GM19193 (cell line): ENCODE results near the gene NADK2.

ENCODE experiments used
- POLR2A ChIP-seq: IDR thresholded peaks from 4 replicates; pipeline ENCODE4 v1.6.1; 2011; ENCODE audit not compliant: insufficient read depth, insufficient read length; ENCODE audit errors: extremely low read depth

NADK2 gene

GRCh38 chr5:36241631-36242533, at the start of gene NADK2:
TSS of gene NADK2 (minus strand) at chr5:36241925. CDS start at chr5:36241798, 127 bp downstream.
- peak; percentile 66 for TF ChIP-seq POLR2A

GRCh38 chr5:36285837-36286615, 44.3 kb upstream of the NADK2 start:
- no peak for TF ChIP-seq POLR2A

- no peak for TF ChIP-seq POLR2A
Measured at GRCh38 chr5:36281626-36282025, 39.9 kb upstream of the NADK2 start.

GRCh38 chr5:36279054-36279698, 37.5 kb upstream of the NADK2 start:
- no peak for TF ChIP-seq POLR2A

GRCh38 chr5:36277521-36278176, 35.9 kb upstream of the NADK2 start:
- TF ChIP-seq POLR2A, result no peak

- no peak for TF ChIP-seq POLR2A
Measured at GRCh38 chr5:36276864-36277263, 35.1 kb upstream of the NADK2 start.

- no peak for TF ChIP-seq POLR2A
Measured at GRCh38 chr5:36273809-36274526, 32.2 kb upstream of the NADK2 start.

GRCh38 chr5:36272136-36272690, 30.5 kb upstream of the NADK2 start:
- no peak for TF ChIP-seq POLR2A

- no peak for TF ChIP-seq POLR2A
Measured at GRCh38 chr5:36270876-36271575, 29.3 kb upstream of the NADK2 start.

GRCh38 chr5:36270175-36270574, 28.4 kb upstream of the NADK2 start:
- TF ChIP-seq POLR2A, result no peak

GRCh38 chr5:36269478-36269877, 27.8 kb upstream of the NADK2 start:
- no peak for TF ChIP-seq POLR2A

- TF ChIP-seq POLR2A, result no peak
Measured at GRCh38 chr5:36267905-36268304, 26.2 kb upstream of the NADK2 start.

- TF ChIP-seq POLR2A, result no peak
Measured at GRCh38 chr5:36264202-36264760, 22.6 kb upstream of the NADK2 start.

- no peak for TF ChIP-seq POLR2A
Measured at GRCh38 chr5:36261186-36261585, 19.5 kb upstream of the NADK2 start.

GRCh38 chr5:36253575-36253974, 11.8 kb upstream of the NADK2 start:
- no peak for TF ChIP-seq POLR2A
